Vagina (tissue), 2 donors: Measurements from ENCODE around the gene TMEM131L. TPM values are rescaled to one million over a fixed set of nuclear protein-coding genes. Genes with fewer than 3 reads are reported as not detected.

ENCODE experiments used
- DNase-seq, 2 donors: peaks; one replicate each; pipeline ENCODE4 v3.0.0-alpha.2; 2017; ENCODE audit errors: extremely low spot score in 2 of 2
- H3K27ac ChIP-seq: fragments of 200-600 bp; sonication (generic); one replicate; pipeline ENCODE4 v1.5.1; 2019
- H3K27me3 ChIP-seq: fragments of 200-600 bp; sonication (generic); one replicate; pipeline ENCODE4 v1.5.1; 2019
- H3K36me3 ChIP-seq, 2 donors: fragments of 200-600 bp; sonication (generic); one replicate each; pipeline ENCODE4 v1.5.1; 2017 to 2019
- H3K4me1 ChIP-seq: fragments of 200-600 bp; sonication (generic); one replicate; pipeline ENCODE4 v1.5.1; 2019
- H3K4me3 ChIP-seq, 2 donors: fragments of 200-600 bp; sonication (generic); 1 replicate in 1 of 2; 2 replicates in 1 of 2; pipeline ENCODE4 v1.5.1; 2016 to 2019
- H3K9me3 ChIP-seq: fragments of 200-600 bp; sonication (generic); one replicate; pipeline ENCODE4 v1.5.1; 2019
- POLR2A ChIP-seq, 2 donors: fragments of 450-650 bp; IDR thresholded peaks; one replicate each; pipeline ENCODE4 v1.6.1; 2017; ENCODE audit warnings: antibody characterized with exemption in 2 of 2, mild to moderate bottlenecking in 2 of 2, moderate library complexity in 2 of 2
- POLR2AphosphoS5 ChIP-seq, 2 donors: sonication (generic); formaldehyde crosslinking; IDR thresholded peaks; one replicate each; pipeline ENCODE4 v1.9.0; 2017; ENCODE audit warnings: antibody characterized with exemption in 2 of 2, mild to moderate bottlenecking in 2 of 2, low read depth in 1 of 2; ENCODE audit not compliant: insufficient read depth in 1 of 2
- intact Hi-C: fragments of 100-400 bp; cut with DNase I; formaldehyde crosslinking; loops from one replicate; pipeline ENCODE4 v1.15.1; 2023
- total RNA-seq: library from RNA; depleted of rRNA; stranded (reverse); fragments of >200 nt; gene quantifications from one replicate; pipeline ENCODE4 v1.2.3, GENCODE V29; 2016
- TF ChIP-seq, protein P1 (sequence below), 3 experiments: fragments of 450-650 bp in 2 of 3; fragments of 200-600 bp in 1 of 3; sonication (generic) in 1 of 3; IDR thresholded peaks; one replicate each; pipeline ENCODE4 v1.5.1; 2017 to 2019; ENCODE audit warnings: antibody characterized with exemption in 3 of 3, mild to moderate bottlenecking in 2 of 3, moderate library complexity in 2 of 3

Gene TMEM131L
- total RNA-seq, 1 donor from 2014 or later, result 17.7 TPM

- Histone ChIP-seq H3K36me3 (no peaks in the 10 kb centered on the region), H3K4me1 (peaks cover 36% of the 10 kb centered on the region), H3K27me3 (no peaks in the 10 kb centered on the region), H3K9me3 (no peaks in the 10 kb centered on the region), H3K27ac (no peak overlapping the region), H3K4me3 (no peak overlapping the region)
- TF ChIP-seq, protein P1, sequence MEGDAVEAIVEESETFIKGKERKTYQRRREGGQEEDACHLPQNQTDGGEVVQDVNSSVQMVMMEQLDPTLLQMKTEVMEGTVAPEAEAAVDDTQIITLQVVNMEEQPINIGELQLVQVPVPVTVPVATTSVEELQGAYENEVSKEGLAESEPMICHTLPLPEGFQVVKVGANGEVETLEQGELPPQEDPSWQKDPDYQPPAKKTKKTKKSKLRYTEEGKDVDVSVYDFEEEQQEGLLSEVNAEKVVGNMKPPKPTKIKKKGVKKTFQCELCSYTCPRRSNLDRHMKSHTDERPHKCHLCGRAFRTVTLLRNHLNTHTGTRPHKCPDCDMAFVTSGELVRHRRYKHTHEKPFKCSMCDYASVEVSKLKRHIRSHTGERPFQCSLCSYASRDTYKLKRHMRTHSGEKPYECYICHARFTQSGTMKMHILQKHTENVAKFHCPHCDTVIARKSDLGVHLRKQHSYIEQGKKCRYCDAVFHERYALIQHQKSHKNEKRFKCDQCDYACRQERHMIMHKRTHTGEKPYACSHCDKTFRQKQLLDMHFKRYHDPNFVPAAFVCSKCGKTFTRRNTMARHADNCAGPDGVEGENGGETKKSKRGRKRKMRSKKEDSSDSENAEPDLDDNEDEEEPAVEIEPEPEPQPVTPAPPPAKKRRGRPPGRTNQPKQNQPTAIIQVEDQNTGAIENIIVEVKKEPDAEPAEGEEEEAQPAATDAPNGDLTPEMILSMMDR (IDR thresholded peaks at IDR 0.05), result no peak
- TF ChIP-seq POLR2AphosphoS5 (IDR thresholded peaks at IDR 0.05; ENCODE audit: insufficient read depth in 1 of 2, low read depth in 1 of 2), result no peak
- no peak for TF ChIP-seq POLR2A (IDR thresholded peaks at IDR 0.05)
- intact Hi-C loops, result no loop called here
- no peak for DNase-seq
These were observed 24.9 kb downstream of the TMEM131L start for GRCh38 chr4:153490985-153491483.

DNA sequence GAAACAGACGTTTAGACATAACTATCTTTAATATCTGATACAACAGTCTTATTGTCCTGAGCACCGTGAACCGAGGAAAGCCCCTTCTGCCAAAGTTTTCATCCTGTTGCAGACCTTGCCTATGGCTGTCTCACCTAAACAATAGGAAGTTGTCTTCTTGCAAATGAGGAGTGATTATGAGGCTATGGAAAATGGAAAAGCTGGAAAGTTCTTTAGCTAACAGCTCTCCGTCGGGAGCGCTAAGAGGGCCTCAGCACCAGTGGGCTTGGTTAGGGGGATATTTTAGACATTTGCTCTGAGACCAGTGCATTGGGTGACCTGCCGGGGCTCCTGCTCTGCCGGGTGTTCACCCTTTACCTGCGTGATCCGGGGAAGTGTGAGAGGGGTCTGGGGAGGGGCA is 28.4 kb downstream of the TMEM131L start:
- DNase-seq, result no peak
- H3K9me3 ChIP-seq, result no peaks in the 10 kb centered on the region
- no peak overlapping the region for H3K27ac ChIP-seq
- no peak overlapping the region for H3K4me3 ChIP-seq
- intact Hi-C loops, result no loop called here
- H3K36me3 ChIP-seq, result no peaks in the 10 kb centered on the region
- TF ChIP-seq POLR2AphosphoS5 (IDR thresholded peaks at IDR 0.05; ENCODE audit: insufficient read depth in 1 of 2, low read depth in 1 of 2) (no peak), POLR2A (IDR thresholded peaks at IDR 0.05) (no peak)
- TF ChIP-seq, protein P1 (IDR thresholded peaks at IDR 0.05), result no peak
- no peaks in the 10 kb centered on the region for H3K27me3 ChIP-seq
- H3K4me1 ChIP-seq, result peaks cover 14% of the 10 kb centered on the region

DNA sequence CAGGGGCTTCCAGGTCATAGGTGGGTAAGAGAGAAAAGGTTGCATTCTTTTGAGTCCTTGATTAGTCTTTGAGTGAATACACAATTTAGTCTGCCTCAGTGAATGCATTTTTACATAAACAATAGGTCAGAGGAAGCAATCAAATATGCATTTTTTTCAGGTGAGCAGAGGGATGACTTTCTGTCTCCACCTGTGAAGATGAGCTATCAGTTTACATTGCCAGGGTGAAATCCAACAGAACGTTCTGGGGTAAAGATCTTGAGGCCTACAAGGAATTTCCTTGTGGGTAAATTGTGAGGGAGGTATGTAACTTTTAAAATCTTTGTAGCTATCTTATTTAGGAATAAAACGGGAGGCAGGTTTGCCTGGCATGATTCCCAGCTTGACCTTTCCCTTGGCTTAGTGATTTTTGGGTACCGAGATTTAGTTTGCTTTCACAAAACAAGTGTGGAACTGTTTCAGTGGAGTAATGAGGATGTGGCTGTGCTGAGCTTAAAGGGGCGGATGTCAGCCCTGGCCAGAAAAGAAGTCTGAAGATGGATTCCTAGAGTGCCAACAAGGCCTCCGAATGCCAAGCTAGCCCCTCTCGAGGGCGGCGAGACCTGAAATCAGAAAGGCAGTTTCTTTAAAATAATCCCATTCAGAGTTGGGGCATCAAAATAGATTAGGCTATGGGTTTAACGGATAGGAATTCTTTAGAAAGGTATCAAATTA is 29.5 kb downstream of the TMEM131L start:
- Histone ChIP-seq H3K27me3 (no peaks in the 10 kb centered on the region), H3K4me3 (no peak overlapping the region), H3K27ac (no peak overlapping the region), H3K36me3 (no peaks in the 10 kb centered on the region), H3K4me1 (peaks cover 14% of the 10 kb centered on the region), H3K9me3 (no peaks in the 10 kb centered on the region)
- DNase-seq, result no peak
- no peak for TF ChIP-seq POLR2AphosphoS5 (IDR thresholded peaks at IDR 0.05; ENCODE audit: insufficient read depth in 1 of 2, low read depth in 1 of 2)
- intact Hi-C loops, result no loop called here

GRCh38 chr4:153497091-153497531 is 31.0 kb downstream of the TMEM131L start:
- intact Hi-C loops, result no loop called here
- no peak for DNase-seq
- H3K27ac ChIP-seq, result peak overlapping the region; percentile 3
- H3K4me1 ChIP-seq, result peaks cover 14% of the 10 kb centered on the region
- H3K4me3 ChIP-seq, result no peak overlapping the region
- H3K36me3 ChIP-seq, result no peaks in the 10 kb centered on the region
- no peaks in the 10 kb centered on the region for H3K9me3 ChIP-seq
- H3K27me3 ChIP-seq, result no peaks in the 10 kb centered on the region
- TF ChIP-seq, protein P1 (IDR thresholded peaks at IDR 0.05), result no peak
- TF ChIP-seq POLR2A (IDR thresholded peaks at IDR 0.05) (no peak), POLR2AphosphoS5 (IDR thresholded peaks at IDR 0.05; ENCODE audit: insufficient read depth in 1 of 2, low read depth in 1 of 2) (no peak)

DNA sequence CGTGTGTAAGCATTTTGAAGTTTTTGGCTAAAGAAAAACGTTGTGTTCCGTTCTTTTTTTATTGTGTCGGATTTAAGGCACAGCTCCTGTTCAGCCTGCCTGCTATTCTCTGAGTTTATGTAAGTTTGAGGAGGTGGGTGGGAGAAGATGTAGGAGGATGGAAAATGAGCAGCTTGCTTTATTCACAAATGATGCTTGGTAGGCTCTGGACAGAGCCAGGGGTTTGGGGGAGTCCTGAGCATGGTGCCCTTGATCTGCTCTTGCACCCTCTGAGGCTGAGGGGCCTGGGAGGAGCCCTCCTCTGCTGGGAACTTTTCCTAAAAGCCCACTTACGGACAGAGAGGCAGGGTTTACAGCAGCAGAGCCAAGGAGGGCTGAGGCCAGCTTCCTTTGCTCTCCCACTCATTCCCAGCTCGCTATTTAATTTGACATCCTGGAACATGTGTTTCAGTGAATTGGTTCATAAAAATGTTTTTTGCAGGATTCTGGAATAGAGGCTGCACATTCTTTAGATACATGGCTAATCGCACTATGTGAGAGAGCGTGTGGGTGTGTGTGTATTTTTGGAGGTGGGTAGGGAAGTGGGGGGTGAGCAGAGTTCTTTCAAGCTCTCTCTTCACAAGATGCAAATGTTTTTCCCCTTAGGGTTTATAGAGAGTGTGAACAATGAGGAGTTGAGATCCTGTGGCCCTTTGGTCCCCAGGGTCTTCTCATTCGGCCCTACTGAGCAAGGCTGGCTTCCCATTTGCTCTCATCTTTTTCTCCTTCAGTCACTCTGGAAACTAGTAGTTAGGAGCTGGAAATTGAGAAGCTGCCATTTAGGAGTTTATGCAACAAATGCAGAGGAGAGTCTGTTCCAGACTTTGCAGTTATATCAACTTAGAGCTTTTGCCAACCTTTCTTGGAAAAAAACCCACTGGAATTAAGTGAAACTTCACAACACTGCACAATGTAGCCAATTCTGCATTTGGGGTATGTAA is 32.1 kb downstream of the TMEM131L start:
- Histone ChIP-seq H3K4me3 (peak overlapping the region in 1 of 2 donors; percentile 16), H3K27ac (peak overlapping the region; percentile 37), H3K4me1 (peaks cover 14% of the 10 kb centered on the region), H3K36me3 (no peaks in the 10 kb centered on the region), H3K27me3 (no peaks in the 10 kb centered on the region), H3K9me3 (no peaks in the 10 kb centered on the region)
- DNase-seq, result no peak
- TF ChIP-seq POLR2A (IDR thresholded peaks at IDR 0.05) (no peak), POLR2AphosphoS5 (IDR thresholded peaks at IDR 0.05; ENCODE audit: insufficient read depth in 1 of 2, low read depth in 1 of 2) (peak in 1 of 2 donors; percentile 34)
- intact Hi-C loops, result no loop called here
